GM12878 (cell line): ENCODE results near the gene GORASP1. TPM values are rescaled to one million over a fixed set of nuclear protein-coding genes. Genes with fewer than 3 reads are reported as not detected.
A peak's percentile ranks its signal among the peaks of the same experiment; 100 is the strongest.

ENCODE experiments used
- ATF7 ChIP-seq: fragments of 450-650 bp; IDR thresholded peaks from 2 replicates; pipeline ENCODE4 v1.6.1; 2016; ENCODE audit warnings: low read depth, mild to moderate bottlenecking
- BACH1 ChIP-seq: fragments of 450-650 bp; IDR thresholded peaks from 2 replicates; pipeline ENCODE4 v1.6.1; 2017; ENCODE audit warnings: mild to moderate bottlenecking, borderline replicate concordance
- BHLHE40 ChIP-seq, 2 experiments: fragments of 450-650 bp in 1 of 2; IDR thresholded peaks; 2 replicates each; pipeline ENCODE4 v1.6.1; 2011 to 2017; ENCODE audit warnings: low read depth in 2 of 2, borderline replicate concordance in 1 of 2, improper control_type of control experiment in 1 of 2, low read length in 1 of 2, mild to moderate bottlenecking in 1 of 2
- FOS ChIP-seq: IDR thresholded peaks from 3 replicates; pipeline ENCODE4 v1.6.1; 2011; ENCODE audit warnings: borderline replicate concordance; ENCODE audit not compliant: insufficient read length; ENCODE audit errors: extremely low read depth
- JUNB ChIP-seq: IDR thresholded peaks from 2 replicates; pipeline ENCODE4 v1.6.1; 2016; ENCODE audit warnings: antibody characterized with exemption, mild to moderate bottlenecking
- MXI1 ChIP-seq: fragments of 150-350 bp; IDR thresholded peaks from 2 replicates; pipeline ENCODE4 v1.6.1; 2011; ENCODE audit warnings: low read depth, mild to moderate bottlenecking, inconsistent platforms, low read length, improper control_type of control experiment
- MYC ChIP-seq: IDR thresholded peaks from 2 replicates; pipeline ENCODE4 v1.6.1; 2011; ENCODE audit warnings: mild to moderate bottlenecking, low read length, moderate library complexity, inconsistent platforms; ENCODE audit not compliant: insufficient read depth, insufficient replicate concordance, insufficient read length, severe bottlenecking
- NR2F1 ChIP-seq: fragments of 450-650 bp; conservative IDR thresholded peaks from 2 replicates; pipeline ENCODE4 v1.6.1; 2017; ENCODE audit warnings: mild to moderate bottlenecking
- RAD51 ChIP-seq: fragments of 450-650 bp; IDR thresholded peaks from 2 replicates; pipeline ENCODE4 v1.6.1; 2016; ENCODE audit warnings: moderate library complexity, mild to moderate bottlenecking, inconsistent platforms
- REST ChIP-seq: IDR thresholded peaks from 2 replicates; pipeline ENCODE4 v1.6.1; 2012; ENCODE audit warnings: mild to moderate bottlenecking, low read depth, low read length
- SMAD5 ChIP-seq: IDR thresholded peaks from 2 replicates; pipeline ENCODE4 v1.6.1; 2016; ENCODE audit warnings: antibody characterized with exemption, low read depth
- TCF7 ChIP-seq: IDR thresholded peaks from 2 replicates; pipeline ENCODE4 v1.6.1; 2014; ENCODE audit warnings: antibody characterized with exemption, borderline replicate concordance
- YBX1 ChIP-seq: fragments of 450-650 bp; IDR thresholded peaks from 2 replicates; pipeline ENCODE4 v1.6.1; 2016; ENCODE audit warnings: antibody characterized with exemption
- ZNF592 ChIP-seq: fragments of 450-650 bp; IDR thresholded peaks from 2 replicates; pipeline ENCODE4 v1.6.1; 2017; ENCODE audit warnings: mild to moderate bottlenecking, moderate library complexity
- ZNF687 ChIP-seq: fragments of 450-650 bp; IDR thresholded peaks from 2 replicates; pipeline ENCODE4 v1.6.1; 2017; ENCODE audit warnings: mild to moderate bottlenecking, moderate library complexity
- ZZZ3 ChIP-seq: IDR thresholded peaks from 2 replicates; pipeline ENCODE4 v1.6.1; 2011; ENCODE audit warnings: low read depth; ENCODE audit not compliant: control insufficient read depth, insufficient read length
- polyA plus RNA-seq, 11 experiments: library from polyadenylated mRNA; depleted of rRNA in 4 of 11; unstranded in 6 of 11; stranded (reverse) in 5 of 11; fragments of >200 nt; fragmentation: Nextera tagmentation in 4 of 11; fragmentation: Illumina TruSeq in 1 of 11; extraction: Ambion mirVana in 4 of 11; extraction: Trizol in 1 of 11; gene quantifications; 1 replicate in 1 of 11; 2 replicates in 10 of 11; pipeline versions ENCODE4 v1.2.1 to v1.2.3, GENCODE V29; 2011 to 2016; ENCODE audit warnings: inconsistent platforms in 2 of 11, missing spikeins in 2 of 11, low read depth in 1 of 11
- total RNA-seq, 4 experiments: library from RNA; depleted of rRNA in 3 of 4; stranded (reverse); fragments of >200 nt in 3 of 4; fragmentation: Illumina TruSeq in 1 of 4; extraction: Trizol in 1 of 4; gene quantifications; 2 replicates each; pipeline versions ENCODE4 v1.2.1 to v1.2.3, GENCODE V29; 2013 to 2021

Gene GORASP1
- total and polyA plus RNA-seq, 10 of the 15 experiments (the other 5 are each of a cell fraction or from before 2014, with no cell fraction given): 3.6 to 32.7 (median 23.2) TPM

GRCh38 chr3:39107388-39108199 lies at the start of gene GORASP1, which contains the start of gene TTC21A (continued):
- TF ChIP-seq ZNF687 (peak; percentile 55; the same call in 1 of the 2 replicates), REST (no peak; the same call in 1 of the 2 replicates), YBX1 (no peak), BACH1 (no peak), TCF7 (no peak), BHLHE40 (IDR thresholded peaks at IDR 0.05; ENCODE audit: borderline replicate concordance in 1 of 2, low read depth in 2 of 2, low read length in 1 of 2) (peak in 1 of 2 experiments; percentile 37; a peak in 2 of 4 replicates), MYC (peak; percentile 64), JUNB (no peak), ZZZ3 (no peak), MXI1 (peak; percentile 74), RAD51 (no peak), ATF7 (no peak), SMAD5 (no peak), ZNF592 (no peak), NR2F1 (peak; percentile 94), FOS (no peak)
